Spleen (tissue), 7 donors: ENCODE data around the gene SIPA1.

Source experiments
- CTCF ChIP-seq, 11 experiments: fragments of 200-600 bp in 7 of 11; fragments of 450-650 bp in 4 of 11; sonication (generic) in 4 of 11; IDR thresholded peaks in 8 of 11; conservative IDR thresholded peaks in 3 of 11; 1 replicate in 7 of 11; 2 replicates in 4 of 11; pipeline versions ENCODE4 v1.4.0 to v1.8.0; 2016 to 2021; ENCODE audit warnings: antibody characterized with exemption in 11 of 11, inconsistent platforms in 4 of 11, mild to moderate bottlenecking in 1 of 11
- POLR2A ChIP-seq, 3 donors: fragments of 450-650 bp; IDR thresholded peaks; one replicate each; pipeline ENCODE4 v1.5.1; 2017; ENCODE audit warnings: antibody characterized with exemption in 3 of 3, mild to moderate bottlenecking in 1 of 3
- POLR2AphosphoS5 ChIP-seq, 3 donors: sonication (generic); formaldehyde crosslinking; IDR thresholded peaks; one replicate each; pipeline ENCODE4 v1.5.1; 2017; ENCODE audit warnings: antibody characterized with exemption in 3 of 3
- donor health status: DM: no; HTN: no; CAD: no; lungs with moderate emphysema.
- donor health status: DM: no; HTN: no; CAD: no.
- donor health status: DM: no; HTN: no; CAD: no.

- no peak for TF ChIP-seq POLR2A (IDR thresholded peaks at IDR 0.05)
- peak in 1 of 11 experiments; percentile 4 for TF ChIP-seq CTCF (IDR thresholded peaks at IDR 0.05 in 8 of 11, conservative IDR thresholded peaks at IDR 0.05 in 3 of 11)
- TF ChIP-seq POLR2AphosphoS5 (IDR thresholded peaks at IDR 0.05) = peak in 2 of 3 donors; percentile 10 to 51
Observed at GRCh38 chr11:65663639-65664200, 25.8 kb downstream of the SIPA1 start.
